CD4-positive, alpha-beta T cell treated with Interleukin-2 at 100 ng/mL for 4 hours (primary cell): ENCODE measurements around the gene DCAF11.
A peak's percentile ranks its signal among the peaks of the same experiment; 100 is the strongest.

Experiments
- DNase-seq: peaks from one replicate; pipeline ENCODE4 v3.0.0-alpha.2; 2020; ENCODE audit warnings: low spot score

The DCAF11 gene

GRCh38 chr14:24139272-24139934, 24.8 kb downstream of the DCAF11 start:
- DNase-seq, result no peak

- DNase-seq, result peak; percentile 100
Measured at GRCh38 chr14:24141097-24141880, 26.7 kb downstream of the DCAF11 start, which contains the start of gene EMC9. TSS of gene EMC9 (minus strand) at chr14:24141591. CDS start at chr14:24141304, 287 bp downstream.

- no peak for DNase-seq
Measured at GRCh38 chr14:24143511-24143910, 28.9 kb downstream of the DCAF11 start.

GRCh38 chr14:24144451-24144850, 29.9 kb downstream of the DCAF11 start:
- no peak for DNase-seq

GRCh38 chr14:24145219-24145618, 30.6 kb downstream of the DCAF11 start:
- DNase-seq, result no peak

GRCh38 chr14:24145690-24146452, 31.3 kb downstream of the DCAF11 start:
- no peak for DNase-seq

- peak; percentile 88 for DNase-seq
Measured at GRCh38 chr14:24146453-24146977, 31.9 kb downstream of the DCAF11 start, which contains the start of gene PSME2. TSS of gene PSME2 (minus strand) at chr14:24146610. CDS start at chr14:24146581, 29 bp downstream.

GRCh38 chr14:24146978-24147760, 32.6 kb downstream of the DCAF11 start, which contains the start of gene RNF31:
TSS of gene RNF31 (plus strand) at chr14:24147498. CDS start at chr14:24147699, 201 bp downstream.
- DNase-seq, result peak; percentile 97

- no peak for DNase-seq
Measured at GRCh38 chr14:24147761-24148428, 33.3 kb downstream of the DCAF11 start.

- no peak for DNase-seq
Measured at GRCh38 chr14:24149302-24149969, 34.9 kb downstream of the DCAF11 start.

GRCh38 chr14:24150061-24150460, 35.5 kb downstream of the DCAF11 start:
- no peak for DNase-seq

- no peak for DNase-seq
Measured at GRCh38 chr14:24150567-24150966, 36.0 kb downstream of the DCAF11 start.

GRCh38 chr14:24150993-24151392, 36.4 kb downstream of the DCAF11 start:
- DNase-seq, result no peak

- DNase-seq, result no peak
Measured at GRCh38 chr14:24151404-24152080, 37.0 kb downstream of the DCAF11 start.

- DNase-seq, result no peak
Measured at GRCh38 chr14:24155100-24155499, 40.5 kb downstream of the DCAF11 start.

GRCh38 chr14:24156840-24157239, 42.3 kb downstream of the DCAF11 start:
- DNase-seq, result no peak

GRCh38 chr14:24157331-24157730, 42.8 kb downstream of the DCAF11 start:
- no peak for DNase-seq

GRCh38 chr14:24159777-24160498, 45.4 kb downstream of the DCAF11 start:
- DNase-seq, result no peak

- DNase-seq, result no peak
Measured at GRCh38 chr14:24160499-24160849, 45.9 kb downstream of the DCAF11 start.
